Measurements from ENCODE around the gene P3H4.

Gene P3H4

GRCh38 chr17:41821776-41822175 is 10.0 kb upstream of the P3H4 start:
- no peak for DNase-seq

- no peak for DNase-seq
These were observed 6.3 kb upstream of the P3H4 start for GRCh38 chr17:41818024-41818423.

- no peak for DNase-seq
These were observed 5.0 kb upstream of the P3H4 start for GRCh38 chr17:41816637-41817320.

- no peak for DNase-seq
These were observed 2.4 kb upstream of the P3H4 start for GRCh38 chr17:41814195-41814594.

GRCh38 chr17:41813699-41814124 is 2.0 kb upstream of the P3H4 start:
- no peak for DNase-seq

- no peak for DNase-seq
These were observed 1.5 kb upstream of the P3H4 start for GRCh38 chr17:41813152-41813680.

GRCh38 chr17:41812381-41813151 is 817 bp upstream of the P3H4 start, which contains the start of gene FKBP10:
Gene FKBP10 (plus strand): TSS chr17:41813004. CDS start chr17:41813035, 31 bp downstream.
- peak; percentile 71 to 89 (median 86) for DNase-seq

- DNase-seq: no peak
These were observed 845 bp downstream of the P3H4 start for GRCh38 chr17:41810659-41811548.

- no peak for DNase-seq
These were observed 4.9 kb downstream of the P3H4 start for GRCh38 chr17:41806685-41807445.

- DNase-seq: no peak
These were observed 8.4 kb downstream of the P3H4 start for GRCh38 chr17:41803049-41804020.

GRCh38 chr17:41801374-41802271 is 10.1 kb downstream of the P3H4 start:
- peak; percentile 56 to 81 (median 76) for DNase-seq

- peak; percentile 38 to 70 (median 44) for DNase-seq
These were observed 11.0 kb downstream of the P3H4 start for GRCh38 chr17:41800601-41801373.

- DNase-seq: no peak
These were observed 12.4 kb downstream of the P3H4 start for GRCh38 chr17:41799366-41799765.

- DNase-seq: no peak
These were observed 14.4 kb downstream of the P3H4 start for GRCh38 chr17:41797377-41797776.

- no peak for DNase-seq
These were observed 15.4 kb downstream of the P3H4 start for GRCh38 chr17:41796121-41796895.

- DNase-seq: no peak
These were observed 17.2 kb downstream of the P3H4 start for GRCh38 chr17:41794540-41794975.

- DNase-seq: no peak
These were observed 17.8 kb downstream of the P3H4 start for GRCh38 chr17:41793784-41794539.

Measured in NCI-H1417 (cell line).